22Rv1 (cell line): ENCODE data around the gene JAKMIP2.

Experiments
- ZFX ChIP-seq: fragments of 450-650 bp; IDR thresholded peaks from 2 replicates; pipeline ENCODE4 v1.6.1; 2017; ENCODE audit warnings: antibody characterized with exemption, borderline replicate concordance
- TF ChIP-seq, protein P1 (sequence below): fragments of 450-650 bp; IDR thresholded peaks from 2 replicates; pipeline ENCODE4 v1.5.1; 2017; ENCODE audit warnings: mild to moderate bottlenecking

DNA sequence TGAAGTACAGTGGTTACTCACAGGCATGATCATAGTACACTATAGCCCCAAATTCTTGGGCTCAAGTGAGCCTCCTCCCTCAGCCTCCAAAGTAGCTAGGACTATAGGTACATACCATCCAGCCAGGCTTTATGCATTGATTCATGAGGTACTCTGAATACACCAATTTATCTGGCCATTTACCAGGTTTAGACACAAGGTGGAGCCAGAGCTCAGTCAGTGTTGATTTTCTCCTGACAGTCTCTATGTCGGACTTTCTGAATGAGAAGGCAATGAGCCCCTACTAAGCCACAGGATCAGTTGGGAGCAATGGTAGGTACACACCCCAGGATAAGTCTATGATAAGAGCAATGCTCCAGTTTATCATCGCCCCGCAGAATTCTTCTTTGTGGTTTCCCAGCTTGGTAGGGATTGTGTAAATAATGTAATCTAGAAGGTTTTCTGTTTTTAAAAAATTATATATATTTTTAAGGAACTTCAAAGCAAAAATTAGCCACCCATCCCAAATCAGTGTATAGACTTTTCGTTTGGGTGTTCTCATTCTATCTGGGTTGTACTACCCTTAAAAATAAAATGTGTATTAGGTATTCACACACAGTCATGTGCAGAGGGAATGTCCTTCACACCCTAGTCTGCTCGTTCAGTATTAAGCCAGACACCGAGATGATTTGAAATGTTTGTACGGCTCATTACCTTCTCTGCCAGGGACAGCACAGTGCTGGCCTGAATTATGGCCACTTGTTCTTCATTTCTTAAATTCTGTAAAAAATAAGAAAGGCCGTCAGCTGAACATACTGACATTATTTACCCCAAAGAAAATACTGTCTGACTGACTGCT lies 154.3 kb downstream of the JAKMIP2 start:
- TF ChIP-seq, protein P1, sequence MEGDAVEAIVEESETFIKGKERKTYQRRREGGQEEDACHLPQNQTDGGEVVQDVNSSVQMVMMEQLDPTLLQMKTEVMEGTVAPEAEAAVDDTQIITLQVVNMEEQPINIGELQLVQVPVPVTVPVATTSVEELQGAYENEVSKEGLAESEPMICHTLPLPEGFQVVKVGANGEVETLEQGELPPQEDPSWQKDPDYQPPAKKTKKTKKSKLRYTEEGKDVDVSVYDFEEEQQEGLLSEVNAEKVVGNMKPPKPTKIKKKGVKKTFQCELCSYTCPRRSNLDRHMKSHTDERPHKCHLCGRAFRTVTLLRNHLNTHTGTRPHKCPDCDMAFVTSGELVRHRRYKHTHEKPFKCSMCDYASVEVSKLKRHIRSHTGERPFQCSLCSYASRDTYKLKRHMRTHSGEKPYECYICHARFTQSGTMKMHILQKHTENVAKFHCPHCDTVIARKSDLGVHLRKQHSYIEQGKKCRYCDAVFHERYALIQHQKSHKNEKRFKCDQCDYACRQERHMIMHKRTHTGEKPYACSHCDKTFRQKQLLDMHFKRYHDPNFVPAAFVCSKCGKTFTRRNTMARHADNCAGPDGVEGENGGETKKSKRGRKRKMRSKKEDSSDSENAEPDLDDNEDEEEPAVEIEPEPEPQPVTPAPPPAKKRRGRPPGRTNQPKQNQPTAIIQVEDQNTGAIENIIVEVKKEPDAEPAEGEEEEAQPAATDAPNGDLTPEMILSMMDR = peak; percentile 86
- no peak for TF ChIP-seq ZFX
